Fibroblast of pulmonary artery (primary cell): ENCODE results near the gene POLA1.

Experiments
- DNase-seq: peaks from one replicate; pipeline ENCODE4 v3.0.0-alpha.2; 2010; ENCODE audit warnings: low read depth
- H3K4me3 ChIP-seq: replicated peaks from 2 replicates; pipeline ENCODE4 v1.5.1; 2011; ENCODE audit warnings: low read depth, mild to moderate bottlenecking, control low read depth, low read length, moderate library complexity
- CTCF ChIP-seq: IDR thresholded peaks from 2 replicates; pipeline ENCODE4 v1.5.1; 2011; ENCODE audit warnings: mild to moderate bottlenecking, control low read depth, low read length, inconsistent platforms; ENCODE audit errors: missing control alignments

POLA1 gene

DNA sequence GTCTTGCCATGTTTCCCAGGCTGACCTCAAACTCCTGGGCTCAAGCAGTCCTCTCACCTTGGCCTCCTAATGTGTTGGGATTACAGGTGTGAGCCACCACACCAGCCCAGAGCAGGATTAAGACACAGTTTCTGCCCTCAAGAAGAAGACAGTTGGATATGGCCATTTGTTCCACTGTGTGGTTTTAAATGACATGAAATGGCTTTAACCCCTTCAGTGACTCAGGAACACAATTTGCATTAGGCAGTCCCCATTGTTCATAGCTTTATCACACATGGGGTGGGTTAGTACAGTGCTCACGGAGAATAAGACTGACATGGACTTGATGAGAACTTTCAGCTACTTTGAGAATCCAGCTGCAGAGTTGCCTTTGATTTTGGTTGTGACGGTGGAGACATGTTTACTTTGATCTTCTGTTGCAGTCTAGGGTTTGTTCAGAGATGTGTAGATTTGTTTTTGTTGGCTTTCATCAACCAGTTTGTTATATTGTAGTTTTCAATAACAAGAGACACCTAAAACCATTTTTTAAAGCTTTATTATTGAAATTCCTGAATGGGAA, 261.7 kb downstream of the POLA1 start:
- DNase-seq, result no peak
- no peak overlapping the region for H3K4me3 ChIP-seq

GRCh38 chrX:24956828-24957227, 263.1 kb downstream of the POLA1 start:
- peak; percentile 1 for DNase-seq

More for the DNA sequence above, 261.7 kb downstream of the POLA1 start:
- no peak for TF ChIP-seq CTCF

GRCh38 chrX:24961809-24962208, 268.1 kb downstream of the POLA1 start:
- no peak overlapping the region for H3K4me3 ChIP-seq
- TF ChIP-seq CTCF, result no peak
- no peak for DNase-seq

More at GRCh38 chrX:24956828-24957227, 263.1 kb downstream of the POLA1 start:
- no peak overlapping the region for H3K4me3 ChIP-seq
- no peak for TF ChIP-seq CTCF

- no peak for TF ChIP-seq CTCF
- no peak for DNase-seq
Observed at GRCh38 chrX:24963823-24964222, 270.1 kb downstream of the POLA1 start.

DNA sequence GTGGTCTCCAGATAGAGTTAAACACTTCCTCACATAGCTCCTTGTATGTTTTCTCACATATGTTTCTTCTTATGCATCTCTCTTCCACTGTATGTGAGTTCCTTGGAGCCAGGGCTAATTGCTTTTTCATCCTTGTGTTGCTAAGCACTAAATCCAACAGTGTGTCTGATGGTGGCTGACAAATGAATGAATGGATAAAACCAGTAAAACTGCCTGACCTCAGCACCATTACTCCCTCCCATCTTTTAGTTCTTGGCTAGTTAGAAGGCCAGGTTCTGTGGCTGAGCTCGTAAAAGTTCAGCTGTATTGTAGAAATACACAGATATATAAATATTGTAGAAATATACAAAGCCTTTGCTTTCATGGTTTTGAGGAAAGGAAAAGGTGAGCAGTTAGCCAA, 271.7 kb downstream of the POLA1 start:
- no peak for DNase-seq
- no peak overlapping the region for H3K4me3 ChIP-seq
- no peak for TF ChIP-seq CTCF

More at GRCh38 chrX:24963823-24964222, 270.1 kb downstream of the POLA1 start:
- H3K4me3 ChIP-seq, result no peak overlapping the region

GRCh38 chrX:24969812-24970211, 276.1 kb downstream of the POLA1 start:
- DNase-seq, result no peak
- H3K4me3 ChIP-seq, result no peak overlapping the region
- TF ChIP-seq CTCF, result no peak

- DNase-seq, result no peak
- TF ChIP-seq CTCF, result no peak
- no peak overlapping the region for H3K4me3 ChIP-seq
Observed at GRCh38 chrX:24979081-24979480, 285.4 kb downstream of the POLA1 start.
